GM12878 (cell line): Measurements from ENCODE around the gene C3orf20. TPM values are rescaled to one million over a fixed set of nuclear protein-coding genes. Genes with fewer than 3 reads are reported as not detected.

ENCODE experiments used
- ATAC-seq: fragments of 200-7000 bp; cut with Tn5 transposase; 3 replicates; pipeline ENCODE4 v1.9.1; 2020; ENCODE audit warnings: mild to moderate bottlenecking, moderate library complexity
- BruUV-seq: library from RNA; stranded (reverse); fragments of 400-500 nt; replicated peaks from 2 replicates; lab custom pipeline; 2021; lab: Mats Ljungman, UMichigan
- CTCF ChIA-PET: fragments of 300-600 bp; sonication (Branson Sonifier 250); formaldehyde crosslinking; extraction: SDS; loops from one replicate; lab custom pipeline; 2021; ENCODE audit warnings: inconsistent platforms; lab: Yijun Ruan, JAX
- POLR2A ChIA-PET: fragments of 350-600 bp; formaldehyde crosslinking; extraction: SDS; loops from one replicate; lab custom pipeline; 2021; ENCODE audit warnings: inconsistent platforms; lab: Charles Lee
- RAD21 ChIA-PET: fragments of 300-600 bp; sonication (Branson Sonifier 250); formaldehyde crosslinking; loops from one replicate; lab custom pipeline; 2023; ENCODE audit warnings: antibody characterized with exemption; ENCODE audit not compliant: unreplicated experiment; lab: Charles Lee
- SMC1A ChIA-PET: fragments of 300-600 bp; sonication (Branson Sonifier 250); formaldehyde crosslinking; loops from one replicate; lab custom pipeline; 2023; ENCODE audit not compliant: unreplicated experiment, uncharacterized antibody; lab: Charles Lee
- DNase-seq: peaks from one replicate; pipeline ENCODE4 v3.0.0-alpha.2; 2011; ENCODE audit warnings: low read depth, low spot score
- FAIRE-seq: peaks from 3 replicates; lab custom pipeline; 2011; peaks lifted over from hg19 to GRCh38; lab: Jason Lieb, UNC
- H2AFZ ChIP-seq: 2 replicates; pipeline ENCODE4 v1.6.0; 2011; ENCODE audit warnings: low read depth, low read length, control low read depth; ENCODE audit not compliant: control insufficient read depth
- H3K27ac ChIP-seq: 2 replicates; pipeline ENCODE4 v1.5.1; 2011; ENCODE audit warnings: control low read depth; ENCODE audit not compliant: control insufficient read depth, insufficient read depth
- H3K27me3 ChIP-seq, 2 experiments: replicated peaks in 1 of 2; 2 replicates each; pipeline versions ENCODE4 v1.6.0 to v1.6.1; 2011; ENCODE audit warnings: low read length in 1 of 2; ENCODE audit not compliant: control insufficient read depth in 2 of 2, insufficient read depth in 2 of 2
- H3K36me3 ChIP-seq, 2 experiments: 2 replicates each; pipeline ENCODE4 v1.5.1; 2011; ENCODE audit warnings: low read length in 1 of 2; ENCODE audit not compliant: control insufficient read depth in 2 of 2, insufficient read depth in 2 of 2
- H3K4me1 ChIP-seq: 2 replicates; pipeline ENCODE4 v1.6.1; 2011; ENCODE audit warnings: mild to moderate bottlenecking, low read length, moderate library complexity, mixed read lengths; ENCODE audit not compliant: control insufficient read depth, insufficient read depth
- H3K4me2 ChIP-seq: 2 replicates; pipeline ENCODE4 v1.6.0; 2011; ENCODE audit warnings: control low read depth; ENCODE audit not compliant: control insufficient read depth, insufficient read depth
- H3K4me3 ChIP-seq: fragments of 200-600 bp; sonication (generic); 2 replicates; pipeline ENCODE4 v1.5.1; 2016
- H3K79me2 ChIP-seq: 2 replicates; pipeline ENCODE4 v1.6.0; 2011; ENCODE audit warnings: low read length; ENCODE audit not compliant: control insufficient read depth, insufficient read depth
- H3K9ac ChIP-seq: 2 replicates; pipeline ENCODE4 v1.8.0; 2011; ENCODE audit warnings: low read length, control low read depth, mixed read lengths; ENCODE audit not compliant: control insufficient read depth, insufficient read depth
- H3K9me3 ChIP-seq: replicated peaks from 3 replicates; pipeline ENCODE4 v1.5.1; 2011; ENCODE audit warnings: mild to moderate bottlenecking, low read length; ENCODE audit not compliant: control insufficient read depth, insufficient read depth
- H4K20me1 ChIP-seq: 2 replicates; pipeline ENCODE4 v1.6.0; 2011; ENCODE audit not compliant: control insufficient read depth, insufficient read depth
- BMI1 ChIP-seq: fragments of 450-650 bp; IDR thresholded peaks from 2 replicates; pipeline ENCODE4 v1.6.1; 2016; ENCODE audit warnings: mild to moderate bottlenecking, moderate library complexity, borderline replicate concordance
- CHD2 ChIP-seq: IDR thresholded peaks from 2 replicates; pipeline ENCODE4 v1.6.1; 2011; ENCODE audit warnings: low read depth, low read length, improper control_type of control experiment, borderline replicate concordance
- DPF2 ChIP-seq: fragments of 450-650 bp; IDR thresholded peaks from 2 replicates; pipeline ENCODE4 v1.6.1; 2017; ENCODE audit warnings: mild to moderate bottlenecking
- EGR1 ChIP-seq, 2 experiments: IDR thresholded peaks; 1 replicate in 1 of 2; 2 replicates in 1 of 2; pipeline ENCODE4 v1.6.1; 2011 to 2012; ENCODE audit warnings: low read depth in 2 of 2, low read length in 2 of 2, borderline replicate concordance in 1 of 2, mild to moderate bottlenecking in 1 of 2, moderate library complexity in 1 of 2
- HDGF ChIP-seq: fragments of 450-650 bp; IDR thresholded peaks from 2 replicates; pipeline ENCODE4 v1.6.1; 2016; ENCODE audit warnings: antibody characterized with exemption
- KAT2A ChIP-seq: conservative IDR thresholded peaks from 2 replicates; pipeline ENCODE4 v1.6.1; 2011; ENCODE audit warnings: low read depth, low read length; ENCODE audit not compliant: control insufficient read depth
- RCOR1 ChIP-seq: conservative IDR thresholded peaks from 2 replicates; pipeline ENCODE4 v1.6.1; 2012; ENCODE audit warnings: low read depth, low read length, improper control_type of control experiment
- SMAD5 ChIP-seq: IDR thresholded peaks from 2 replicates; pipeline ENCODE4 v1.6.1; 2016; ENCODE audit warnings: antibody characterized with exemption, low read depth
- SRF ChIP-seq, 2 experiments: IDR thresholded peaks; 2 replicates each; pipeline ENCODE4 v1.6.1; 2011; ENCODE audit warnings: low read depth in 2 of 2, low read length in 2 of 2, mild to moderate bottlenecking in 1 of 2, moderate library complexity in 1 of 2
- WRNIP1 ChIP-seq: IDR thresholded peaks from 2 replicates; pipeline ENCODE4 v1.6.1; 2011; ENCODE audit warnings: low read depth, low read length, improper control_type of control experiment, borderline replicate concordance
- YY1 ChIP-seq: IDR thresholded peaks from 2 replicates; pipeline ENCODE4 v1.6.1; 2011; ENCODE audit warnings: low read depth, mild to moderate bottlenecking, low read length
- ZBED1 ChIP-seq: IDR thresholded peaks from 2 replicates; pipeline ENCODE4 v1.6.1; 2016; ENCODE audit warnings: borderline replicate concordance
- ZNF24 ChIP-seq: fragments of 450-650 bp; IDR thresholded peaks from 2 replicates; pipeline ENCODE4 v1.6.1; 2017; ENCODE audit warnings: antibody characterized with exemption, mild to moderate bottlenecking
- WGBS: methylation state at CpG from one replicate; pipeline ENCODE4 v1.1.6; 2016; ENCODE audit warnings: low lambda C conversion rate; ENCODE audit not compliant: insufficient replicate concordance, insufficient coverage; ENCODE audit errors: missing lambda C conversion rate; 5-methylcytosine and 5-hydroxymethylcytosine counted together
- in situ Hi-C: fragments of 300-500 bp; cut with MboI; formaldehyde crosslinking; loops from 9 replicates; pipeline ENCODE4 v1.14.3; 2018; ENCODE audit warnings: mixed read lengths
- intact Hi-C: fragments of 100-400 bp; cut with micrococcal nuclease; formaldehyde crosslinking; loops from one replicate; pipeline ENCODE4 v1.14.2; 2022; ENCODE audit not compliant: unreplicated experiment
- polyA plus RNA-seq, 11 experiments: library from polyadenylated mRNA; depleted of rRNA in 4 of 11; unstranded in 6 of 11; stranded (reverse) in 5 of 11; fragments of >200 nt; fragmentation: Nextera tagmentation in 4 of 11; fragmentation: Illumina TruSeq in 1 of 11; extraction: Ambion mirVana in 4 of 11; extraction: Trizol in 1 of 11; gene quantifications; 1 replicate in 1 of 11; 2 replicates in 10 of 11; pipeline versions ENCODE4 v1.2.1 to v1.2.3, GENCODE V29; 2011 to 2016; ENCODE audit warnings: inconsistent platforms in 2 of 11, missing spikeins in 2 of 11, low read depth in 1 of 11
- total RNA-seq, 4 experiments: library from RNA; depleted of rRNA in 3 of 4; stranded (reverse); fragments of >200 nt in 3 of 4; fragmentation: Illumina TruSeq in 1 of 4; extraction: Trizol in 1 of 4; gene quantifications; 2 replicates each; pipeline versions ENCODE4 v1.2.1 to v1.2.3, GENCODE V29; 2013 to 2021
- TF ChIP-seq, protein P1 (sequence below): fragments of 450-650 bp; IDR thresholded peaks from 2 replicates; pipeline ENCODE4 v1.6.1; 2017; ENCODE audit warnings: mild to moderate bottlenecking, moderate library complexity
- TF ChIP-seq, protein P2 (sequence below): fragments of 450-650 bp; formaldehyde crosslinking; IDR thresholded peaks from 2 replicates; pipeline ENCODE4 v1.4.0; 2020; ENCODE audit warnings: mild to moderate bottlenecking, moderate library complexity
- TF ChIP-seq, protein P3 (sequence below): fragments of 450-650 bp; IDR thresholded peaks from 2 replicates; pipeline ENCODE4 v1.6.1; 2017; ENCODE audit warnings: low read depth, mild to moderate bottlenecking, moderate library complexity

Gene C3orf20
- total and polyA plus RNA-seq, 10 of the 15 experiments (the other 5 are each of a cell fraction or from before 2014, with no cell fraction given): 0.05 to 2.9 (median 1.0) TPM

DNA sequence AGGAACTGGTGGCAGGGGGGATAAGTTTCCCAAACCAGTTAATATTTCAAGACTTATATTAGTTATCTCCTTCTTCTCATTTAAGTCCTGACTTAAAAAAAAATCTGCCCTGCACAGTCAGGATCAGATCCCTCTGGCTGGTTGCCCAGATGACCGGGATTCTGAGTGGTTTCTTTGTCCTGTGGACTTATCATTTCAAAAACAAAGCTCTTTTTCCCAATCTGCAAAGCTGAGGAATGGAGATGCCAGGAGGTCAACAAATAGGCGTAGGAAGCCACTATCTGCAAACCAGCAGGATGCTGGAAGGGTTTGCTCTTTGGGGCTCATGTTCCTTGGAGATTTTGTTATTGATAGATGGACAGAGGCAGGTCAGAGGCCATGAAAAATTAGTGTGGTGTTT lies 5.8 kb downstream of the C3orf20 start:
- no peak for DNase-seq
- ChIA-PET RAD21 (no interaction called here), CTCF (interaction anchor here (15.5 kb wide), 1 partner anchor 102 kb away, joined by 321 read pairs; no protein-coding TSS in a partner anchor), POLR2A (no interaction called here), SMC1A (interaction anchor here (0.7 to 2.3 kb wide), 4 partner anchors 9 to 100 kb away, joined by 3 to 18 read pairs (median 3); partner anchors contain the start of gene CCDC174)
- H2AFZ ChIP-seq: no peak overlapping the region
- H3K4me3 ChIP-seq: no peak overlapping the region
- in situ Hi-C loops (no loop called here), intact Hi-C loops (no loop called here)
- no peak overlapping the region for H3K27ac ChIP-seq
- TF ChIP-seq ZNF24 (no peak), YY1 (no peak), BMI1 (no peak), WRNIP1 (no peak), KAT2A (no peak), DPF2 (no peak), EGR1 (IDR thresholded peaks at IDR 0.05; ENCODE audit: borderline replicate concordance in 1 of 2, low read depth in 2 of 2, low read length in 2 of 2) (no peak), CHD2 (no peak), SRF (IDR thresholded peaks at IDR 0.05; ENCODE audit: low read depth in 2 of 2, low read length in 2 of 2) (no peak), SMAD5 (no peak), ZBED1 (no peak), RCOR1 (no peak), HDGF (no peak)
- TF ChIP-seq, protein P1, sequence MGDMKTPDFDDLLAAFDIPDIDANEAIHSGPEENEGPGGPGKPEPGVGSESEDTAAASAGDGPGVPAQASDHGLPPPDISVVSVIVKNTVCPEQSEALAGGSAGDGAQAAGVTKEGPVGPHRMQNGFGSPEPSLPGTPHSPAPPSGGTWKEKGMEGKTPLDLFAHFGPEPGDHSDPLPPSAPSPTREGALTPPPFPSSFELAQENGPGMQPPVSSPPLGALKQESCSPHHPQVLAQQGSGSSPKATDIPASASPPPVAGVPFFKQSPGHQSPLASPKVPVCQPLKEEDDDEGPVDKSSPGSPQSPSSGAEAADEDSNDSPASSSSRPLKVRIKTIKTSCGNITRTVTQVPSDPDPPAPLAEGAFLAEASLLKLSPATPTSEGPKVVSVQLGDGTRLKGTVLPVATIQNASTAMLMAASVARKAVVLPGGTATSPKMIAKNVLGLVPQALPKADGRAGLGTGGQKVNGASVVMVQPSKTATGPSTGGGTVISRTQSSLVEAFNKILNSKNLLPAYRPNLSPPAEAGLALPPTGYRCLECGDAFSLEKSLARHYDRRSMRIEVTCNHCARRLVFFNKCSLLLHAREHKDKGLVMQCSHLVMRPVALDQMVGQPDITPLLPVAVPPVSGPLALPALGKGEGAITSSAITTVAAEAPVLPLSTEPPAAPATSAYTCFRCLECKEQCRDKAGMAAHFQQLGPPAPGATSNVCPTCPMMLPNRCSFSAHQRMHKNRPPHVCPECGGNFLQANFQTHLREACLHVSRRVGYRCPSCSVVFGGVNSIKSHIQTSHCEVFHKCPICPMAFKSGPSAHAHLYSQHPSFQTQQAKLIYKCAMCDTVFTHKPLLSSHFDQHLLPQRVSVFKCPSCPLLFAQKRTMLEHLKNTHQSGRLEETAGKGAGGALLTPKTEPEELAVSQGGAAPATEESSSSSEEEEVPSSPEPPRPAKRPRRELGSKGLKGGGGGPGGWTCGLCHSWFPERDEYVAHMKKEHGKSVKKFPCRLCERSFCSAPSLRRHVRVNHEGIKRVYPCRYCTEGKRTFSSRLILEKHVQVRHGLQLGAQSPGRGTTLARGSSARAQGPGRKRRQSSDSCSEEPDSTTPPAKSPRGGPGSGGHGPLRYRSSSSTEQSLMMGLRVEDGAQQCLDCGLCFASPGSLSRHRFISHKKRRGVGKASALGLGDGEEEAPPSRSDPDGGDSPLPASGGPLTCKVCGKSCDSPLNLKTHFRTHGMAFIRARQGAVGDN: no peak
- TF ChIP-seq, protein P2, sequence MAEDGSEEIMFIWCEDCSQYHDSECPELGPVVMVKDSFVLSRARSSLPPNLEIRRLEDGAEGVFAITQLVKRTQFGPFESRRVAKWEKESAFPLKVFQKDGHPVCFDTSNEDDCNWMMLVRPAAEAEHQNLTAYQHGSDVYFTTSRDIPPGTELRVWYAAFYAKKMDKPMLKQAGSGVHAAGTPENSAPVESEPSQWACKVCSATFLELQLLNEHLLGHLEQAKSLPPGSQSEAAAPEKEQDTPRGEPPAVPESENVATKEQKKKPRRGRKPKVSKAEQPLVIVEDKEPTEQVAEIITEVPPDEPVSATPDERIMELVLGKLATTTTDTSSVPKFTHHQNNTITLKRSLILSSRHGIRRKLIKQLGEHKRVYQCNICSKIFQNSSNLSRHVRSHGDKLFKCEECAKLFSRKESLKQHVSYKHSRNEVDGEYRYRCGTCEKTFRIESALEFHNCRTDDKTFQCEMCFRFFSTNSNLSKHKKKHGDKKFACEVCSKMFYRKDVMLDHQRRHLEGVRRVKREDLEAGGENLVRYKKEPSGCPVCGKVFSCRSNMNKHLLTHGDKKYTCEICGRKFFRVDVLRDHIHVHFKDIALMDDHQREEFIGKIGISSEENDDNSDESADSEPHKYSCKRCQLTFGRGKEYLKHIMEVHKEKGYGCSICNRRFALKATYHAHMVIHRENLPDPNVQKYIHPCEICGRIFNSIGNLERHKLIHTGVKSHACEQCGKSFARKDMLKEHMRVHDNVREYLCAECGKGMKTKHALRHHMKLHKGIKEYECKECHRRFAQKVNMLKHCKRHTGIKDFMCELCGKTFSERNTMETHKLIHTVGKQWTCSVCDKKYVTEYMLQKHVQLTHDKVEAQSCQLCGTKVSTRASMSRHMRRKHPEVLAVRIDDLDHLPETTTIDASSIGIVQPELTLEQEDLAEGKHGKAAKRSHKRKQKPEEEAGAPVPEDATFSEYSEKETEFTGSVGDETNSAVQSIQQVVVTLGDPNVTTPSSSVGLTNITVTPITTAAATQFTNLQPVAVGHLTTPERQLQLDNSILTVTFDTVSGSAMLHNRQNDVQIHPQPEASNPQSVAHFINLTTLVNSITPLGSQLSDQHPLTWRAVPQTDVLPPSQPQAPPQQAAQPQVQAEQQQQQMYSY: no peak
- TF ChIP-seq, protein P3, sequence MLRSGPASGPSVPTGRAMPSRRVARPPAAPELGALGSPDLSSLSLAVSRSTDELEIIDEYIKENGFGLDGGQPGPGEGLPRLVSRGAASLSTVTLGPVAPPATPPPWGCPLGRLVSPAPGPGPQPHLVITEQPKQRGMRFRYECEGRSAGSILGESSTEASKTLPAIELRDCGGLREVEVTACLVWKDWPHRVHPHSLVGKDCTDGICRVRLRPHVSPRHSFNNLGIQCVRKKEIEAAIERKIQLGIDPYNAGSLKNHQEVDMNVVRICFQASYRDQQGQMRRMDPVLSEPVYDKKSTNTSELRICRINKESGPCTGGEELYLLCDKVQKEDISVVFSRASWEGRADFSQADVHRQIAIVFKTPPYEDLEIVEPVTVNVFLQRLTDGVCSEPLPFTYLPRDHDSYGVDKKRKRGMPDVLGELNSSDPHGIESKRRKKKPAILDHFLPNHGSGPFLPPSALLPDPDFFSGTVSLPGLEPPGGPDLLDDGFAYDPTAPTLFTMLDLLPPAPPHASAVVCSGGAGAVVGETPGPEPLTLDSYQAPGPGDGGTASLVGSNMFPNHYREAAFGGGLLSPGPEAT: no peak
- H3K9me3 ChIP-seq: no peaks in the 10 kb centered on the region; the same call in 2 of the 3 replicates
- H3K36me3 ChIP-seq: 0 out of 4 replicates have a peak, but pooled peaks cover 0 to 2% of the 10 kb centered on the region in 2 experiments
- peaks cover 11% of the 10 kb centered on the region for H3K4me1 ChIP-seq
- FAIRE-seq: no peak
- no peak overlapping the region for H3K4me2 ChIP-seq
- H3K79me2 ChIP-seq: no peaks in the 10 kb centered on the region
- ATAC-seq: no peak
- no TSS peak for BruUV-seq
- H3K9ac ChIP-seq: no peak overlapping the region
- no peaks in the 10 kb centered on the region for H4K20me1 ChIP-seq
- 92% methylated on average over 2 of the region's 2 CpGs for WGBS
- no peaks in the 10 kb centered on the region for H3K27me3 ChIP-seq
